ENCODE measurements around the gene GAB1.

GRCh38 chr4:143377611-143378099 lies 41.0 kb downstream of the GAB1 start:
- TF ChIP-seq POLR2A (IDR thresholded peaks at IDR 0.05; ENCODE audit: borderline replicate concordance, extremely low read depth, insufficient read depth, insufficient read length) (no peak), SP1 (IDR thresholded peaks at IDR 0.05; ENCODE audit: low read depth) (no peak), RAD21 (IDR thresholded peaks at IDR 0.05; ENCODE audit: low read depth) (no peak), SIN3A (IDR thresholded peaks at IDR 0.05; ENCODE audit: low read depth) (no peak), EZH2 (IDR thresholded peaks at IDR 0.05) (no peak), ZNF274 (IDR thresholded peaks at IDR 0.05; ENCODE audit: low read depth, low read length) (no peak)
- TF ChIP-seq, protein P1, sequence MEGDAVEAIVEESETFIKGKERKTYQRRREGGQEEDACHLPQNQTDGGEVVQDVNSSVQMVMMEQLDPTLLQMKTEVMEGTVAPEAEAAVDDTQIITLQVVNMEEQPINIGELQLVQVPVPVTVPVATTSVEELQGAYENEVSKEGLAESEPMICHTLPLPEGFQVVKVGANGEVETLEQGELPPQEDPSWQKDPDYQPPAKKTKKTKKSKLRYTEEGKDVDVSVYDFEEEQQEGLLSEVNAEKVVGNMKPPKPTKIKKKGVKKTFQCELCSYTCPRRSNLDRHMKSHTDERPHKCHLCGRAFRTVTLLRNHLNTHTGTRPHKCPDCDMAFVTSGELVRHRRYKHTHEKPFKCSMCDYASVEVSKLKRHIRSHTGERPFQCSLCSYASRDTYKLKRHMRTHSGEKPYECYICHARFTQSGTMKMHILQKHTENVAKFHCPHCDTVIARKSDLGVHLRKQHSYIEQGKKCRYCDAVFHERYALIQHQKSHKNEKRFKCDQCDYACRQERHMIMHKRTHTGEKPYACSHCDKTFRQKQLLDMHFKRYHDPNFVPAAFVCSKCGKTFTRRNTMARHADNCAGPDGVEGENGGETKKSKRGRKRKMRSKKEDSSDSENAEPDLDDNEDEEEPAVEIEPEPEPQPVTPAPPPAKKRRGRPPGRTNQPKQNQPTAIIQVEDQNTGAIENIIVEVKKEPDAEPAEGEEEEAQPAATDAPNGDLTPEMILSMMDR (IDR thresholded peaks at IDR 0.05 in 2 of 3, conservative IDR thresholded peaks at IDR 0.05 in 1 of 3; ENCODE audit: borderline replicate concordance in 1 of 3, insufficient read depth in 1 of 3, low read depth in 2 of 3, low read length in 2 of 3), result no peak

Measured in HCT116 (cell line).